Activated naive CD4-positive, alpha-beta T cell treated with anti-CD3 and anti-CD28 coated beads for 36 hours (primary cell): ENCODE measurements around the gene LRP3. TPM values are rescaled to one million over a fixed set of nuclear protein-coding genes. Genes with fewer than 3 reads are reported as not detected.
A peak's percentile ranks its signal among the peaks of the same experiment; 100 is the strongest.
"Not testable (repeated sequence)": the region's sequence is repeated elsewhere in the genome, so short reads cannot be mapped to it uniquely, and the experiment has no call there.

ENCODE experiments used
- CTCF ChIA-PET: fragments of 350-600 bp; sonication (Branson Sonifier 250); formaldehyde crosslinking; loops from one replicate; lab custom pipeline; 2021; ENCODE audit warnings: antibody characterized with exemption; lab: Charles Lee
- DNase-seq: peaks from one replicate; pipeline ENCODE4 v3.0.0-alpha.2; 2020
- H3K27ac Mint-ChIP-seq: one replicate; pipeline ENCODE4 v1.8.0; 2021; ENCODE audit warnings: mild to moderate bottlenecking, mixed read lengths
- H3K27me3 Mint-ChIP-seq: one replicate; pipeline ENCODE4 v1.8.0; 2021; ENCODE audit warnings: low read depth, mixed read lengths
- H3K36me3 Mint-ChIP-seq: one replicate; pipeline ENCODE4 v1.8.0; 2021; ENCODE audit warnings: low read depth, mixed read lengths
- H3K4me1 Mint-ChIP-seq: one replicate; pipeline ENCODE4 v1.8.0; 2021; ENCODE audit warnings: low read depth, mixed read lengths
- H3K4me3 Mint-ChIP-seq: one replicate; pipeline ENCODE4 v1.8.0; 2021; ENCODE audit warnings: mild to moderate bottlenecking, moderate library complexity, mixed read lengths
- H3K9me3 Mint-ChIP-seq: one replicate; pipeline ENCODE4 v1.8.0; 2021; ENCODE audit warnings: mixed read lengths
- intact Hi-C: fragments of 100-400 bp; cut with micrococcal nuclease; formaldehyde crosslinking; loops from one replicate; pipeline ENCODE4 v1.15.1; 2023
- total RNA-seq, 2 experiments: library from RNA; stranded (reverse); gene quantifications; one replicate each; pipeline ENCODE4 v1.2.3, GENCODE V29; 2021

The LRP3 gene
- total RNA-seq, 2 experiments from 2014 or later: 0.76 to 0.84 TPM

DNA sequence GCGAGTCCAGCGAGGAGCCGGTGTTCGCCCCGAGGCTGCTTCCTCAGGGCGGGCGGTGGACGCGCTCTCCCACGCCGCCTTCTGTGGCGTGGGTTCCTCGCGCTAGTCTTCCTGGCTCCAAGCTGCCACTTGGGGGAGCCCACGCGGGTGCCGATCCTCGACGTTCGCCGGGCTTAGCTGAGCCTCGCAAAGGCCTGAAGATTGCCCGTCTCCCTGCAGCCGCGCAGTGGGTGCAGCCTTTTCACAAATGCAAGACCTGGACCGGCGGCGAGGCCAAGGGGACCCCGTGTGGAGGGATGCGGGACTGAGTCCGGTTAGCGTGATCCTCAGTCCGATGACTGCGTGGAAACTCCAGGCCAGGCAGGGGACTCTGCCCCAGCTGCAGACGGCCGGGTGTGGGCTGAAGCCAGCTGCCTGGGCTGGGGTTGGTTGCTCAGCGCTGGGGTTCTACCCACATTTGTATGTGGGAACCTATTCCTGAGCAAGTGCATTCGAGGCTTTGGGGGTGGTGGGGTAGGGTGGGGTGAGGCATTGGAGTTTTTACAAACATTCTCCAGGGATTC lies 16.6 kb upstream of the LRP3 start:
- CTCF ChIA-PET: interaction anchor here (0.6 to 4.1 kb wide), 10 partner anchors 13 to 602 kb away, joined by 3 to 29 read pairs (median 3); partner anchors contain the start of gene CEBPG
- Mint-ChIP-seq H3K9me3 (no peaks in the 10 kb centered on the region), H3K27me3 (peaks cover 2% of the 10 kb centered on the region), H3K27ac (no peak overlapping the region), H3K4me1 (peaks cover 24% of the 10 kb centered on the region), H3K36me3 (peaks cover 6% of the 10 kb centered on the region), H3K4me3 (peak overlapping the region; percentile 98)
- DNase-seq: peak; percentile 68
- intact Hi-C loops: loop anchor here (1.0 to 5.0 kb wide), 8 partner anchors 17 to 500 kb away; partner anchors contain the start of genes ANKRD27, CEBPA, CEBPG and GPATCH1

DNA sequence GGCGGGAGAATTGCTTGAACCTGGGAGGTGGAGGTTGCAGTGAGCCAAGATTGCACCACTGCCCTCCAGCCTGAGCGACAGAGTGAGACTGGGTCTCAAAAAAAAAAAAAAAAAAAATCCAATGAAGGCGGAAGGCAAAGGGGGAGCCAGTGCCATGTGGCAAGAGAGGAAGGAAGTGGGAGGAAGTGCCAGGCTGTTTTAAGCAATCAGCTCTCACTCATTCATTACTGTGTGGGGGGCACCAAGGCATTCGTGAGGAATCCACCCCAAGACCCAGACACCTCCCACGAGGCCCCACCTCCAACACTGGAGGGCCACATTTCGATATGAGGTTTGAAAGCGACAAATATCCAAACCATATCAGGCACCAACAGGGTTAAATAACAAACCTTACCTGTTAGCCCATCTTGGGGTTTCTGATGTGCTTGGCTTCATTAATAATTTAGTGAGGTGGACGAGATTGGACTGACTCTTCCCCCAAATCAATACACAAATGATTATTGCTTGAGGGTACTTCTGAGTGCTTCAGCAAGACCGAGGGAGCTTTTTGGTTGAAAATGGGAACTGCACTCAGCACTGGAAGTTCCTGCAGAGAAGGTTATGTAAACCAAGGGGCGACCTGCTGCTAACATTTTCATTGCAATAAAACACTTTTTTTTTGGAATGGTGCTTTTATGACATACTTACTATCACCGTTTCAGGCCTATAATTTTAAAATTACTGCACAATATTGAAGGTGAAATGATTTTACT lies 7.5 kb upstream of the LRP3 start:
- Mint-ChIP-seq H3K36me3 (no peaks in the 10 kb centered on the region), H3K27ac (no peak overlapping the region), H3K4me1 (peaks cover 3% of the 10 kb centered on the region), H3K9me3 (no peaks in the 10 kb centered on the region), H3K27me3 (no peaks in the 10 kb centered on the region), H3K4me3 (no peak overlapping the region)
- intact Hi-C loops: no loop called here
- no peak for DNase-seq
- CTCF ChIA-PET: interaction anchor here (0.7 to 3.4 kb wide), 6 partner anchors 10 to 101 kb away, joined by 3 to 30 read pairs (median 4); no protein-coding TSS in a partner anchor

DNA sequence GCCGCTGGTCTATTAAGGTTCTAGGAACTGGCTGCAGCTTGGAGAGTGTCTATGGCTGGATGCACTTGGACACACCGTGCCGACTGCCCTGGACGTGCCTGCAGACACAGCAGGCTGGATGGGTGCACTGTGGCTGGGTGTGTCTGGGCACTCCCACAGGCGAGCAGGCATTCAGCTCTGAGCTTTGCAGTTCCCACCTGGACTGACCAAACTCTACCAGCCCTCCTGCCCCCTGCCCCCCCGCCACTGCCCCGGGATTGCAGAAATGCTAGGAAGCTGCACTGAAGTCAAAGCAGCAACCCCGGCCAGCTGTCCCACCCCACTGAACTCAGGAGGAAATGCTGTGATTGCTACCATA lies 7.0 kb upstream of the LRP3 start:
- CTCF ChIA-PET: interaction anchor here (0.9 to 2.3 kb wide), 3 partner anchors 10 to 61 kb away, joined by 3 to 19 read pairs (median 3); no protein-coding TSS in a partner anchor
- intact Hi-C loops: no loop called here
- Mint-ChIP-seq H3K27ac (no peak overlapping the region), H3K9me3 (no peaks in the 10 kb centered on the region), H3K4me3 (no peak overlapping the region), H3K36me3 (no peaks in the 10 kb centered on the region), H3K4me1 (peaks cover 3% of the 10 kb centered on the region), H3K27me3 (peaks cover 2% of the 10 kb centered on the region)
- DNase-seq: no peak

DNA sequence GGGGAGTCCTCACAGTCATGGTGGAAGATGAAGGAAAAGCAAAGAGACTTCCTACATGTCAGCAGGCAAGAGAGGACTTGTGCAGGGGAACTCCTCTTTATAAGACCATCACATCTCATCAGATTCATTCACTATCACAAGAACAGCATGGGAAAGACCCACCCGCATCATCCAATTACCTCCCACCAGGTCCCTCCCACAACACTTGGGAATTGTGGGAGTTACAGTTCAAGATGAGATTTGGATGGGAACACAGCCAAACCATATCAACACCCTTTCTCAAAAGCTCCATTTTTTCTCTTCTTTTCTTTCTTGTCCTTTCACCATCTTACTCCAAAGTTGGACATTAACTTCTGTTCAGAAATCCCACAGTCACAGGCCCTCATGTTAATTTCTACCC lies 4.7 kb upstream of the LRP3 start:
- Mint-ChIP-seq H3K4me3 (no peak overlapping the region), H3K9me3 (no peaks in the 10 kb centered on the region), H3K36me3 (no peaks in the 10 kb centered on the region), H3K27ac (no peak overlapping the region), H3K27me3 (peaks cover 16% of the 10 kb centered on the region), H3K4me1 (peaks cover 3% of the 10 kb centered on the region)
- no peak for DNase-seq
- intact Hi-C loops: no loop called here
- CTCF ChIA-PET: no interaction called here

DNA sequence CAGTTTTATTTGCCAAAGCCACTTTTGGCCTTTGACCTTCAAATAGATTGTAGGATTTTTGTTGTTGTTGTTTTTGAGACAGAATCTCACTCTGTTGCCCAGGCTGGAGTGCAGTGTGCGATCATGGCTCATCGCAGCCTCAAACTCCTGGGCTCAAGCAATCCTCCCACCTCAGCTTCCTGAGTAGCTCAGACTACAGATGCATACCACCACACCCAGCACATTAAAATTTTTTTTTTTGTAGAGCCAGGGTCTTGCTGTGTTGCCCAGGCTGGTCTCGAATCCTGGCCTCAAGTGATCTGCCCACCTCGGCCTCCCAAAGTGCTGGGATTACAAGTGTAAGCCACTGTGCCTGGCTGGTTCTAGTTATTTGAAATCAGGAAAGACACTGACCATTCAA lies 3.0 kb upstream of the LRP3 start:
- CTCF ChIA-PET, DNase-seq, intact Hi-C loops, H3K4me1 Mint-ChIP-seq, H3K9me3 Mint-ChIP-seq, H3K4me3 Mint-ChIP-seq, H3K27ac Mint-ChIP-seq, H3K36me3 Mint-ChIP-seq: not testable (repeated sequence)
- H3K27me3 Mint-ChIP-seq: peaks cover 19% of the 10 kb centered on the region

DNA sequence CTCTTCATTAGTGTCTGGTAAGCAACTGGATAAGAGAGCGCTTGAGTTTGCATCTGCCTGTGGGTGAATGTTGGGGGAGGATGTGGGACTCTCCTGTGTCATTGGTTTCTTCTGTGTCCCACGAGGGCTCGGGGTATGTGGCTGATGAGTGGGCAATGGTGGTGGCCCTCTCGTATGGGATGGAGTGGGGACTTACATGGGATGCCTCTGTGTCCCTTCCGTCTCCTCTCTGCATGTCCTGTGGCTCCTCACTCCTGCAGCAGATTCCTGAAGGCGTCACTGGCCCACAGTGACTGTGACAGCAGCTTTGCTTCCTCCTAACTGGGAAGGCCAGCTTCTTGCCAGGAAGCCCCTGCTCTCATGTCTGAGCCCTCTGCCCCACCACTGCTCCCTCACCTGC lies 2.6 kb upstream of the LRP3 start:
- no peak for DNase-seq
- CTCF ChIA-PET: no interaction called here
- no peaks in the 10 kb centered on the region for H3K9me3 Mint-ChIP-seq
- no peak overlapping the region for H3K27ac Mint-ChIP-seq
- H3K27me3 Mint-ChIP-seq: peaks cover 21% of the 10 kb centered on the region
- intact Hi-C loops: no loop called here
- peaks cover under 1% of the 10 kb centered on the region for H3K4me1 Mint-ChIP-seq
- no peaks in the 10 kb centered on the region for H3K36me3 Mint-ChIP-seq
- no peak overlapping the region for H3K4me3 Mint-ChIP-seq

DNA sequence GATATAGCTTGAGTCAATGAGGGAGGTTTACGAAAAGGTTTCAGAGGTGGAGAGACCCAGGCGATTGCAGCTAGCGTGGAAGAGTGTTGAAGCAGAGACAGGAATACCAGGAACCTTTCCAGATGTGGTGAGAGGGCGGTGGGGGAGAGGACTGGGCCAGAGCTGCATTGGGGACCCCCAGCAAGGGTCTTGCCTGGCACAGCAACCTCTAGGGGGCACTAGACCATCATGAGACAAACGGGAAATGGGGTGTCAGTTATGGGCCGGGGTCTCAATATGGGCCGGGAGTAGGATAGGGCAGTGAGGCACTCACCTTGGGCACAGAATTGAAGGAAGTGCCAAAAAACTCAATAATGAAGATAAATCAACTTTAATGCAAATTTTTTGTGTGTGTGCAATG lies 2.1 kb upstream of the LRP3 start:
- Mint-ChIP-seq H3K4me3 (no peak overlapping the region), H3K9me3 (no peaks in the 10 kb centered on the region), H3K27me3 (peaks cover 25% of the 10 kb centered on the region), H3K27ac (no peak overlapping the region), H3K36me3 (no peaks in the 10 kb centered on the region), H3K4me1 (no peaks in the 10 kb centered on the region)
- CTCF ChIA-PET: interaction anchor here (1.0 kb wide), 1 partner anchor 15 kb away, joined by 3 read pairs; no protein-coding TSS in a partner anchor
- intact Hi-C loops: no loop called here
- no peak for DNase-seq

DNA sequence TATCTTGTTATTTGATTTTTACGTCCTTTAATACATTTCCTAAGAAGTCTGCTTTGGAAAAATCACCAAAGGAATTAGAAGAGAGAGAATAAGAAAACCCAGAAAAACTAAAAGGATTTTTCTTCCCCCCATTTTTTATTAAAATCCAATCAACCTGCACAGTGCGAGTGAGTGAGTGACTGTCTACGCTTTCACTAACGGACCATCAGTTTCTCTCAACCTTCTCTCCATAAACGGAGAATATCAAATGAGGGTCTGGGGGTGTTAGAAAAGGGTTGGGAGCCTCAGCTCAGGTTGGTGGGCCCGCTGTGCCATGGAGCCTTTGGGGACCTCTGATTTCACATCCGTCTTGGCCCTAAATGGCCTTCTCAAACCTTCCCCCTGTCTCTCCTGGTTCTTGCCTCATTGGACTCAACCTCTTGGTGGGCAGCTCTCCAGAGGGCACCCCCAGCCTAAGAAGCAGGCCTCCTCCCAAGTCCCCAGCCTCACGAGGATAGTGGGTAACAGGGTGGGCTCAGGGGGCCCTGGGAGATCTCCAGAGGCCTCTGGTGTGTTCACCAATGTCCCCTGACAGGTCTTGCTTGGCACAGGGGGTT lies 763 bp upstream of the LRP3 start:
- Mint-ChIP-seq H3K27ac (no peak overlapping the region), H3K27me3 (peaks cover 27% of the 10 kb centered on the region), H3K36me3 (no peaks in the 10 kb centered on the region), H3K4me3 (peak overlapping the region; percentile 52), H3K9me3 (no peaks in the 10 kb centered on the region), H3K4me1 (no peaks in the 10 kb centered on the region)
- intact Hi-C loops: no loop called here
- CTCF ChIA-PET: no interaction called here
- DNase-seq: no peak

DNA sequence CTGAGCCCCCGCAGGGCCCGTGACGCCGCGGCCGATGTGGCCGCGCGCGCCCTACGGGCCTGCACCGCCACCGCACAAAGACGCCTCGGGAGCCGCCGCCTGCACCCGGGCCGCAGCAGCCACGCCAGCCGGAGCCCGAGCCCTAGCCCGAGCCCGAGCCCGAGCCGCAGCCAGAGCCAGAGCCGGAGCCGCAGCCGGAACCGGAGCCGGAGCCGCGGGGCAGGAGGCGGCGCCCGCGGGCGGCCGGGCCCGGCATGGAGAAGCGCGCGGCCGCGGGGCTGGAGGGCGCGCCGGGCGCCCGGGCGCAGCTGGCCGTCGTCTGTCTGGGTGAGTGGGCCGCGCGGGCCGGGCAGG lies 379 bp downstream of the LRP3 start:
- peaks cover 27% of the 10 kb centered on the region for H3K27me3 Mint-ChIP-seq
- DNase-seq: no peak
- no peak overlapping the region for H3K4me3 Mint-ChIP-seq
- H3K27ac Mint-ChIP-seq: no peak overlapping the region
- H3K36me3 Mint-ChIP-seq: no peaks in the 10 kb centered on the region
- H3K9me3 Mint-ChIP-seq: no peaks in the 10 kb centered on the region
- intact Hi-C loops: no loop called here
- H3K4me1 Mint-ChIP-seq: no peaks in the 10 kb centered on the region
- CTCF ChIA-PET: interaction anchor here (1.2 kb wide), 1 partner anchor 10 kb away, joined by 4 read pairs; no protein-coding TSS in a partner anchor

DNA sequence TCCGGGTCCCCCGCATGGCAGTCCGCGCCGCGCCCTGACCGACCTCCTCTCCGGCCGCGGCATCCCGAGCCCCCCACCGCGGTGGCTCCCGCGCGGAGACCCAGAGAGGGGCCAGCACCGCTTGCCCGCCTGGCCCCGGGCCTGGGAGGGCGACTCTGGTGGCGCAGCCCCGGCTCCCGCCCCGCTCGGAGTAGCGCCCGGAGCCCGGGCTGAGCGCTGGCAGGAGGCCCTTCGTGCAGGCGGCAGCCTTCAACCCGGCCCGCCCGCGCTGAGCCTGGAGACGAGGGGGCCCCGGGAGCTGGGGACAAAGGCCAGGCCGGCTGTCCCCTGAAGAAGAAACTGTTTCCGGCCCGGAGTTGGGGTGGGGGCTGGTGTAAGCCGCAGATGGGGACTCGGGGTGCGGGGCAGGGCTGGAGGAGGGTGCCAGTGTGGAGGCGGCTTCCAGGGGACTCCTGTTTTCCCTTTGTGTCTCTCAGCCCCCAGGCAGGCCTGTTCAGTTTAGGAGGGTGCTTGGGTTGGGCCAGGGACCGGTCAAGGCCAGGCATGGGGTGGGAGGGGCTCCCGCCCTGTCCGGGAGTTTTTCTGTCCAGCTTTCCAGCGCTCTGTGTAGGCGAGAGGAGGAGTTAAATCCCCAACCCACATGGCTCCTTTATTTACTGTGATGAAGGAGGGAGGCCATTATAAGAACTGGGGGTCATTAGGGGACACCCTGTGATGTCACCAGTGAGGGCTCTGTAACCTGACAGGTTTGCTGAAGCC lies 935 bp downstream of the LRP3 start:
- H3K27me3 Mint-ChIP-seq: peaks cover 27% of the 10 kb centered on the region
- H3K4me1 Mint-ChIP-seq: no peaks in the 10 kb centered on the region
- peak overlapping the region; percentile 27 for H3K4me3 Mint-ChIP-seq
- no peak overlapping the region for H3K27ac Mint-ChIP-seq
- no peaks in the 10 kb centered on the region for H3K36me3 Mint-ChIP-seq
- no peak for DNase-seq
- intact Hi-C loops: no loop called here
- no peaks in the 10 kb centered on the region for H3K9me3 Mint-ChIP-seq
- CTCF ChIA-PET: interaction anchor here (1.2 kb wide), 1 partner anchor 10 kb away, joined by 4 read pairs; no protein-coding TSS in a partner anchor

DNA sequence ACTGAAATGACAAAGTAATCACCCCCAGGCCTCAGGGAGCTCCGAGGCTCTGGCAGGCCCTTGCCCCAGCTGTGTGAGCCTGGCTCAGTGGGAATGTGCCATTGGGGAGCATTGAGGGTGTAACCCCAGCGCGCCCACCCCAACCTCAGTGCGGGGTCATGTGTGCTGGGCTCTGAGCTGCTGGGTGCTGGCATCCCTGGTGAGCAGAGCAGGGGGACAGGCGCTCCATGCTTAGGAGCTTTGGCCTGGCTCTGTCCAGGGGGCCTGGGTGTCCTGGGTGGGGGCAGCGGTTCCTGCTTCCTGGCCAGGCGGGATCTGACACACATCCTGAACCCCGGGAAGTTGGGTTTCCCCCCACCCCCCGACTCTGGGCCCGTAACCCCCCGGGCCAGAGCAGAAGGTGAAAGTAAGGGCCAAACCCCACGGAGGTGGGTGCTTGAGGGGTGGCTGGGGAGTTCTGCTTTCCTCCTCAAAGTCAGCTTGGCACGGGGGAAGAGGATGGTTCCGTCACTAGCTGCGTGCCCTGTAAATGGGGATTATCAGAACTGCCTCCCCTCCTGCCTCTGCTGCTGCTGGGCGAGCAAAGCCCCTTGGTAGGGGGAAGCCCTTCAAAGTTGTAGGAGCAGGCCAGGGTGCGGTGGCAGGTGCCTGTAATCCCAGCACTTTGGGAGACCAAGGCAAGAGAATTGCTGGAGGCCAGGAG lies 1.7 kb downstream of the LRP3 start:
- no peaks in the 10 kb centered on the region for H3K36me3 Mint-ChIP-seq

More for the DNA sequence above, 1.7 kb downstream of the LRP3 start:
- peaks cover 27% of the 10 kb centered on the region for H3K27me3 Mint-ChIP-seq
- H3K4me3 Mint-ChIP-seq: no peak overlapping the region
- no peak for DNase-seq
- H3K4me1 Mint-ChIP-seq: no peaks in the 10 kb centered on the region
- H3K9me3 Mint-ChIP-seq: no peaks in the 10 kb centered on the region
- H3K27ac Mint-ChIP-seq: no peak overlapping the region
- CTCF ChIA-PET: interaction anchor here (1.2 to 2.4 kb wide), 2 partner anchors 11 to 51 kb away, joined by 4 to 6 read pairs; no protein-coding TSS in a partner anchor
- intact Hi-C loops: no loop called here
